HG03095 (cell line): Measurements from ENCODE around the gene KPNA1.
"Not testable (repeated sequence)": the region's sequence is repeated elsewhere in the genome, so short reads cannot be mapped to it uniquely, and the experiment has no call there.

ENCODE experiments used
- ATAC-seq: cut with Tn5 transposase; IDR thresholded peaks from one replicate; pipeline ENCODE4 v1.9.1; 2021; ENCODE audit warnings: moderate library complexity; ENCODE audit not compliant: unreplicated experiment

Gene KPNA1

GRCh38 chr3:122481390-122481789 lies 33.3 kb downstream of the KPNA1 start:
- no peak for ATAC-seq

GRCh38 chr3:122476532-122476931 lies 38.2 kb downstream of the KPNA1 start:
- ATAC-seq: no peak

- ATAC-seq: no peak
These were observed 39.4 kb downstream of the KPNA1 start for GRCh38 chr3:122475316-122475715.

- ATAC-seq: no peak
These were observed 45.1 kb downstream of the KPNA1 start for GRCh38 chr3:122469659-122470058.

- ATAC-seq: peak; percentile 55
These were observed 45.7 kb downstream of the KPNA1 start for GRCh38 chr3:122468896-122469533.

- ATAC-seq: no peak
These were observed 48.0 kb downstream of the KPNA1 start for GRCh38 chr3:122466701-122467240.

- ATAC-seq: no peak
These were observed 50.1 kb downstream of the KPNA1 start for GRCh38 chr3:122464659-122465058.

GRCh38 chr3:122462406-122462805 lies 52.3 kb downstream of the KPNA1 start:
- ATAC-seq: no peak

- ATAC-seq: no peak
These were observed 52.9 kb downstream of the KPNA1 start for GRCh38 chr3:122461806-122462205.

GRCh38 chr3:122458992-122459391 lies 55.7 kb downstream of the KPNA1 start:
- ATAC-seq: no peak

- no peak for ATAC-seq
These were observed 57.0 kb downstream of the KPNA1 start for GRCh38 chr3:122457706-122458105.

GRCh38 chr3:122456074-122456473 lies 58.7 kb downstream of the KPNA1 start:
- ATAC-seq: no peak

- no peak for ATAC-seq
These were observed 63.4 kb downstream of the KPNA1 start for GRCh38 chr3:122451371-122451770.

GRCh38 chr3:122448218-122448617 lies 66.5 kb downstream of the KPNA1 start:
- not testable (repeated sequence) for ATAC-seq

GRCh38 chr3:122444491-122444887 lies 70.2 kb downstream of the KPNA1 start:
- not testable (repeated sequence) for ATAC-seq

- ATAC-seq: not testable (repeated sequence)
These were observed 70.8 kb downstream of the KPNA1 start for GRCh38 chr3:122443762-122444490.

- ATAC-seq: no peak
These were observed 71.6 kb downstream of the KPNA1 start for GRCh38 chr3:122443090-122443489.

GRCh38 chr3:122435950-122436349 lies 78.8 kb downstream of the KPNA1 start:
- ATAC-seq: no peak

GRCh38 chr3:122430371-122430770 lies 84.4 kb downstream of the KPNA1 start:
- ATAC-seq: no peak

- no peak for ATAC-seq
These were observed 86.8 kb downstream of the KPNA1 start for GRCh38 chr3:122427857-122428471.

- no peak for ATAC-seq
These were observed 92.9 kb downstream of the KPNA1 start for GRCh38 chr3:122421836-122422235.

GRCh38 chr3:122421101-122421500 lies 93.6 kb downstream of the KPNA1 start:
- no peak for ATAC-seq
